K562 (cell line): Measurements from ENCODE around the gene ELF2. TPM values are rescaled to one million over a fixed set of nuclear protein-coding genes. Genes with fewer than 3 reads are reported as not detected.
A peak's percentile ranks its signal among the peaks of the same experiment; 100 is the strongest.

Source experiments
- CGGBP1 ChIP-seq: fragments of 250-450 bp; sonication (Bioruptor Pico); IDR thresholded peaks from 2 replicates; pipeline ENCODE4 v1.9.0; 2021; ENCODE audit warnings: mild to moderate bottlenecking
- CHD2 ChIP-seq: IDR thresholded peaks from 2 replicates; pipeline ENCODE4 v1.6.1; 2011; ENCODE audit warnings: low read depth, low read length
- ETS1 ChIP-seq: conservative IDR thresholded peaks from 2 replicates; pipeline ENCODE4 v1.6.1; 2011; ENCODE audit warnings: low read depth, mild to moderate bottlenecking, low read length; ENCODE audit not compliant: control insufficient read depth
- GMEB1 ChIP-seq: fragments of 250-450 bp; sonication (Bioruptor Pico); IDR thresholded peaks from 2 replicates; pipeline ENCODE4 v1.4.0; 2020; ENCODE audit warnings: mild to moderate bottlenecking
- NR2C1 ChIP-seq, 2 experiments: fragments of 450-650 bp; IDR thresholded peaks; 2 replicates each; pipeline ENCODE4 v1.6.1; 2017; ENCODE audit warnings: mild to moderate bottlenecking in 2 of 2, antibody characterized with exemption in 1 of 2, inconsistent platforms in 1 of 2, missing compliant biosample characterization in 1 of 2, missing genetic modification characterization in 1 of 2
- PHF8 ChIP-seq: fragments of 200-600 bp; sonication (generic); IDR thresholded peaks from 2 replicates; pipeline ENCODE4 v1.6.1; 2012; ENCODE audit warnings: mixed run types, mild to moderate bottlenecking, inconsistent platforms, low read length, moderate library complexity, borderline replicate concordance
- TAF1 ChIP-seq: IDR thresholded peaks from 2 replicates; pipeline ENCODE4 v1.6.1; 2011; ENCODE audit warnings: mild to moderate bottlenecking, low read length, moderate library complexity; ENCODE audit not compliant: insufficient read depth, control insufficient read depth, severe bottlenecking; ENCODE audit errors: extremely low read depth
- TAF15 ChIP-seq: fragments of 200-400 bp; formaldehyde crosslinking; IDR thresholded peaks from 2 replicates; pipeline ENCODE4 v1.6.1; 2017; ENCODE audit warnings: mild to moderate bottlenecking, low read depth, low read length, moderate library complexity
- THRB ChIP-seq: fragments of 450-650 bp; formaldehyde crosslinking; conservative IDR thresholded peaks from 2 replicates; pipeline ENCODE4 v1.4.0; 2022; ENCODE audit warnings: mild to moderate bottlenecking, missing genetic modification characterization
- ZFPM2 ChIP-seq: fragments of 250-450 bp; sonication (Bioruptor Pico); IDR thresholded peaks from 2 replicates; pipeline ENCODE4 v1.5.1; 2022; ENCODE audit warnings: mild to moderate bottlenecking
- ZNF212 ChIP-seq: fragments of 450-650 bp; formaldehyde crosslinking; IDR thresholded peaks from 2 replicates; pipeline ENCODE4 v1.4.0; 2020; ENCODE audit warnings: mild to moderate bottlenecking
- ZNF224 ChIP-seq: sonication (generic); formaldehyde crosslinking; IDR thresholded peaks from 2 replicates; pipeline ENCODE4 v1.8.0; 2022; ENCODE audit warnings: mild to moderate bottlenecking, missing genetic modification reagents
- ZNF232 ChIP-seq: sonication (generic); formaldehyde crosslinking; IDR thresholded peaks from 2 replicates; pipeline ENCODE4 v1.8.0; 2022; ENCODE audit warnings: mild to moderate bottlenecking, missing genetic modification reagents
- polyA plus RNA-seq, 8 experiments: library from polyadenylated mRNA; depleted of rRNA in 4 of 8; stranded (reverse) in 5 of 8; unstranded in 3 of 8; fragments of >200 nt; fragmentation: Nextera tagmentation in 2 of 8; fragmentation: Illumina TruSeq in 1 of 8; extraction: Ambion mirVana in 2 of 8; extraction: Trizol in 1 of 8; gene quantifications; 2 replicates each; pipeline versions ENCODE4 v1.2.1 to v1.2.3, GENCODE V29; 2011 to 2014; ENCODE audit warnings: inconsistent platforms in 1 of 8, missing spikeins in 1 of 8
- total RNA-seq, 7 experiments: library from RNA; depleted of rRNA in 6 of 7; stranded (reverse); fragments of >200 nt in 6 of 7; fragmentation: Illumina TruSeq in 2 of 7; extraction: Trizol in 2 of 7; gene quantifications; 2 replicates each; pipeline versions ENCODE4 v1.2.1 to v1.2.3, GENCODE V29; 2011 to 2021; ENCODE audit warnings: low replicate concordance in 1 of 7
- TF ChIP-seq, protein P1 (sequence below): fragments of 450-650 bp; formaldehyde crosslinking; IDR thresholded peaks from 2 replicates; pipeline ENCODE4 v1.4.0; 2022; ENCODE audit warnings: mild to moderate bottlenecking, moderate library complexity

The ELF2 gene
- total and polyA plus RNA-seq, 9 of the 15 experiments (the other 6 are each of a cell fraction or from before 2014, with no cell fraction given) = 9.4 to 58.7 (median 41.6) TPM

DNA sequence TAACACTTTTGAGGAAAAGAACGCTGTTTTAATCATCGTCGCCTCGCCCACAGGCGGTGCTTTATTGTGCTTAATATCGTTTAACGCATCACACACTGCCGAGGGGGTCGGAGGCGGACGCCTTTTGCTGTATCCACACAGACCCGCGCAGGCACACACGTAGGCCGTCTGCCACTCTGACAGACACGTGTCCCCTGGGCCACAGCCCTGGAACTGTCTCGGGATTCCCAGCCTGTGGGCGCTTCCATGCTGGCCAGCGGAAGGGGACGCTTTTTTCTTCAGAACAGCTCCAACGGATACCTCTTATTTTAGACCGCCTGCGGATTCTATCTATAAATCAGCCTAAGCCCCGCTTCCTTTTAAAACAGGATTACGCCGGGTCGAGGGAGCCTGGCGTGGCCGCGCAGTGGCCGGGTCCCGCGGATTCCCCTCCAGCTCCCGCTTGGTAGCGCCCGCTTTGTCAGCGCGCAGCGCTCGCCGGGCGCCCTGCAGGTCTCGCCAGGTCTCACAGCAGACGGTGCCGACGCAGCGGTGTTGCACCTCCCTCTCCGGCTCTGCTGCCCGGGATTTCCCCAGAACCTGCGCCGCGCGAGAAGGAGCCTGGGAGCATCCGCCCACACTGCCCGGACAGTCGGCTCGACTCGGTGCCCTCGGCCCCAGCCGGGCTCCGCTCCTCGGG, 161.6 kb downstream of the ELF2 start, which contains the start of gene NOCT (continued):
- TF ChIP-seq ETS1 = peak; percentile 67; the same call in 1 of the 2 replicates
- TF ChIP-seq CGGBP1 (CRISPR knock-in tag) = no peak
- TF ChIP-seq TAF1 = peak; percentile 97
- TF ChIP-seq ZNF212 (CRISPR knock-in tag) = no peak
- peak; percentile 43; the same call in 1 of the 2 replicates for TF ChIP-seq GMEB1 (CRISPR knock-in tag)
- no peak for TF ChIP-seq ZNF232 (CRISPR knock-in tag)
- TF ChIP-seq, protein P1, sequence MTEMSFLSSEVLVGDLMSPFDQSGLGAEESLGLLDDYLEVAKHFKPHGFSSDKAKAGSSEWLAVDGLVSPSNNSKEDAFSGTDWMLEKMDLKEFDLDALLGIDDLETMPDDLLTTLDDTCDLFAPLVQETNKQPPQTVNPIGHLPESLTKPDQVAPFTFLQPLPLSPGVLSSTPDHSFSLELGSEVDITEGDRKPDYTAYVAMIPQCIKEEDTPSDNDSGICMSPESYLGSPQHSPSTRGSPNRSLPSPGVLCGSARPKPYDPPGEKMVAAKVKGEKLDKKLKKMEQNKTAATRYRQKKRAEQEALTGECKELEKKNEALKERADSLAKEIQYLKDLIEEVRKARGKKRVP (CRISPR knock-in tag) = no peak
- peak; percentile 95; the same call in 1 of the 2 replicates for TF ChIP-seq PHF8
- no peak for TF ChIP-seq THRB (CRISPR knock-in tag)
- peak; percentile 92 for TF ChIP-seq CHD2
- peak; percentile 34; the same call in 1 of the 2 replicates for TF ChIP-seq ZNF224 (CRISPR knock-in tag)
- TF ChIP-seq ZFPM2 (CRISPR knock-in tag) = no peak
- no peak for TF ChIP-seq TAF15
- no peak for TF ChIP-seq NR2C1 (IDR thresholded peaks at IDR 0.05)
- TF ChIP-seq NR2C1 (tag; IDR thresholded peaks at IDR 0.05) = no peak
